Tibial nerve (tissue), 4 donors: ENCODE data around the gene CCDC197. TPM values are rescaled to one million over a fixed set of nuclear protein-coding genes. Genes with fewer than 3 reads are reported as not detected.

Experiments
- DNase-seq, 2 donors: peaks; one replicate each; pipeline ENCODE4 v3.0.0-alpha.2; 2019; ENCODE audit warnings: low spot score in 2 of 2
- H3K27ac ChIP-seq, 4 donors: fragments of 200-600 bp; sonication (generic) in 3 of 4; one replicate each; pipeline ENCODE4 v1.5.1; 2017 to 2019; ENCODE audit warnings: mild to moderate bottlenecking in 1 of 4
- H3K27me3 ChIP-seq, 2 donors: fragments of 200-600 bp; sonication (generic) in 1 of 2; one replicate each; pipeline versions ENCODE4 v1.5.1 to v1.6.0; 2017 to 2019
- H3K36me3 ChIP-seq, 3 donors: fragments of 200-600 bp; sonication (generic); one replicate each; pipeline ENCODE4 v1.5.1; 2018 to 2019
- H3K4me1 ChIP-seq, 4 donors: fragments of 200-600 bp; sonication (generic) in 3 of 4; one replicate each; pipeline ENCODE4 v1.5.1; 2017 to 2019
- H3K4me3 ChIP-seq, 4 donors: fragments of 200-600 bp; sonication (generic) in 3 of 4; one replicate each; pipeline ENCODE4 v1.5.1; 2017 to 2019; ENCODE audit warnings: mild to moderate bottlenecking in 1 of 4, moderate library complexity in 1 of 4
- H3K9me3 ChIP-seq, 4 donors: fragments of 200-600 bp; sonication (generic) in 3 of 4; one replicate each; pipeline ENCODE4 v1.5.1; 2017 to 2019
- EP300 ChIP-seq, 2 donors: sonication (generic); formaldehyde crosslinking; IDR thresholded peaks; one replicate each; pipeline ENCODE4 v1.6.1; 2017; ENCODE audit warnings: antibody characterized with exemption in 2 of 2, mild to moderate bottlenecking in 1 of 2
- POLR2A ChIP-seq, 2 donors: fragments of 450-650 bp; IDR thresholded peaks; one replicate each; pipeline ENCODE4 v1.6.1; 2017; ENCODE audit warnings: antibody characterized with exemption in 2 of 2, mild to moderate bottlenecking in 2 of 2, moderate library complexity in 2 of 2
- WGBS, 2 donors: methylation state at CpG; one replicate each; pipeline ENCODE4 v1.1.5; 2018; 5-methylcytosine and 5-hydroxymethylcytosine counted together
- total RNA-seq, 4 donors: library from RNA; depleted of rRNA; stranded (reverse); fragments of >200 nt; gene quantifications; one replicate each; pipeline ENCODE4 v1.1.0, GENCODE V29; 2016
- TF ChIP-seq, protein P1 (sequence below), 5 experiments: fragments of 200-600 bp in 3 of 5; fragments of 450-650 bp in 2 of 5; sonication (generic) in 3 of 5; IDR thresholded peaks; one replicate each; pipeline ENCODE4 v1.5.1; 2016 to 2019; ENCODE audit warnings: antibody characterized with exemption in 5 of 5, mild to moderate bottlenecking in 3 of 5, moderate library complexity in 2 of 5

CCDC197 gene
- total RNA-seq, 4 donors from 2014 or later: not detected

DNA sequence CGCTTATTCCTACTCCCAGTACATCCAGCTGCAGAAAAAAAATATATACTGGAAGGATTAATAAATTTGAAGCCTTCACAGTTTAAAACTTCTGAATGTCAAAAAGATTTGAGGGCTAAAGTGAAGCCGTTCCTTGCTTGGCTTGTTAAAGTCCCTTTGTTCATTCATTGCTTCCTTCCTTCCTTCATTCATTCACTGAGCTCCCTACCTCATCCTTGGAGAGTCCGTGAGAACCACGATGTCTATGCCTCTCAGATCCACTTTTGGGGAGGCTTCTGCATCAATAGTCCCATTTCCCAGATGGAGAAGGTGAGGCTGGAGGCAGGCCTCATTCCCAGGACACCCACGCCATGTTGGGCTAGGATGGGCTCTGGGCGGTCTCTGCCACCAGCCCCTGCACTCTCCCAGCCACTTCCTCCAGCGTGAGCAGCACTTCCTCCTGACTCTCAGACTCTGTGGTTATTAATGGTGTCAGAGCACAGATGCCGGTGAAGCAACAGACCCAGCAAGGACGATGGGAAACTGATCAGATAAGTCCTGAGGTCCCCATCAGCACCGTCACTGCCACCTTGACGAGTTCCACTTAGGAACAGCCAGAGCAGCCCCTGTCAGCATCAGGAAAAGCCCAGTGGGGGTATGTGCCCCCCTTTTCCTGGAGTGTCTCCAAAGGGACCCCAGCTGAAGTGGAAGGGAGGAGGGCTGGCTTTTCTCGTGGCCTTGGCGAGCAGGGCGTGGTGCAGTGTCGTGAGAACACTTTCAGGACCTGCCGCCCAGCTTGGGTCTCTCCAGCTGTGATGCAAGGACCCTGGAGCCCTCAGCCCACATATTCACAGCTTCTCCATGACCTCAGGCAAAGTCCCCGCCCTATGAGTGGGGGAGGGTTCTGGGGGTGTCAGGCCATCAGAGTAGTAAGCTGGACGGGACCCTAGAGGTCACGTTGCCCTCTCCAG is 41.9 kb upstream of the CCDC197 start:
- no peak for TF ChIP-seq POLR2A (IDR thresholded peaks at IDR 0.05)
- TF ChIP-seq EP300 (IDR thresholded peaks at IDR 0.05): no peak
- TF ChIP-seq, protein P1, sequence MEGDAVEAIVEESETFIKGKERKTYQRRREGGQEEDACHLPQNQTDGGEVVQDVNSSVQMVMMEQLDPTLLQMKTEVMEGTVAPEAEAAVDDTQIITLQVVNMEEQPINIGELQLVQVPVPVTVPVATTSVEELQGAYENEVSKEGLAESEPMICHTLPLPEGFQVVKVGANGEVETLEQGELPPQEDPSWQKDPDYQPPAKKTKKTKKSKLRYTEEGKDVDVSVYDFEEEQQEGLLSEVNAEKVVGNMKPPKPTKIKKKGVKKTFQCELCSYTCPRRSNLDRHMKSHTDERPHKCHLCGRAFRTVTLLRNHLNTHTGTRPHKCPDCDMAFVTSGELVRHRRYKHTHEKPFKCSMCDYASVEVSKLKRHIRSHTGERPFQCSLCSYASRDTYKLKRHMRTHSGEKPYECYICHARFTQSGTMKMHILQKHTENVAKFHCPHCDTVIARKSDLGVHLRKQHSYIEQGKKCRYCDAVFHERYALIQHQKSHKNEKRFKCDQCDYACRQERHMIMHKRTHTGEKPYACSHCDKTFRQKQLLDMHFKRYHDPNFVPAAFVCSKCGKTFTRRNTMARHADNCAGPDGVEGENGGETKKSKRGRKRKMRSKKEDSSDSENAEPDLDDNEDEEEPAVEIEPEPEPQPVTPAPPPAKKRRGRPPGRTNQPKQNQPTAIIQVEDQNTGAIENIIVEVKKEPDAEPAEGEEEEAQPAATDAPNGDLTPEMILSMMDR (IDR thresholded peaks at IDR 0.05): no peak
- Histone ChIP-seq H3K36me3 (no peaks in the 10 kb centered on the region), H3K4me1 (peaks cover 0 to 25% (median 3%) of the 10 kb centered on the region in 4 donors), H3K27ac (peak overlapping the region in 1 of 4 donors; percentile 73), H3K4me3 (peak overlapping the region in 1 of 4 donors; percentile 15), H3K27me3 (no peaks in the 10 kb centered on the region), H3K9me3 (no peaks in the 10 kb centered on the region)
- 60 to 69% methylated on average over 13 to 19 of the region's 19 CpGs for WGBS, 2 donors
- DNase-seq: no peak

DNA sequence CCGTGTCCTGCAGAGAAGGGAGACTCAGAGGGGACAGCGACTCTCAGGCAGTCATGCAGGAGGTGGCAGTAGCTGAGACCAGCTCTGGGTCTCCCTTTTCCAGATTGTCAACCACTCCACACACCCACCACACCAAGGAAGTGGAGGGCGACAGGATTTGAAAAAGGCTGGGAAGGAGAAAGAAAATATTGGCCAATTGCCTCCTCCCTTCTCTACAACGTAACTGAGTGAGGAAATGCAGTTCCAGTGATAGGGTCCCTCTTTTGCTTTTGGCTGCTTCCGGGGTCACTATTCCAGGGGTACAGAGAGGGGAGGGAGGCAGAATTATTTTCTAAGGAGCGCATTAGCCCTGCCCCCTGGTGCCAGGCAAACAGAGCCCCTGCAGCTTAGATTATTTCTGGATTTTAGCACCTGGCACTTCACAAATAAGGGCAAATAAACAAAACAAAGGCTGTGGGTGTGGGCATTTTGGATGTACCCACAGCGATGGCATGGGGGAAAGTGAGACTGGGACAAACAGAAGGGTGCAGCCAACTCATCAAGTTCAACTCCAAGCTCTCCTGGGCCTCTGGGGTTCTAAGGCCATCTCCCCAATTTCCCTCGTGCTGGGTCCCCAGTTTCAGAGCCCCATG is 41.1 kb upstream of the CCDC197 start:
- peak overlapping the region in 1 of 4 donors; percentile 73 for H3K27ac ChIP-seq
- WGBS, 2 donors: 43 to 53% methylated on average over 8 of the region's 8 CpGs
- no peak for DNase-seq
- no peaks in the 10 kb centered on the region for H3K9me3 ChIP-seq
- H3K4me3 ChIP-seq: peak overlapping the region in 1 of 4 donors; percentile 15
- no peaks in the 10 kb centered on the region for H3K27me3 ChIP-seq
- H3K4me1 ChIP-seq: peaks cover 0 to 29% (median 3%) of the 10 kb centered on the region in 4 donors
- TF ChIP-seq POLR2A (IDR thresholded peaks at IDR 0.05): no peak
- TF ChIP-seq, protein P1 (IDR thresholded peaks at IDR 0.05): no peak
- TF ChIP-seq EP300 (IDR thresholded peaks at IDR 0.05): no peak
- no peaks in the 10 kb centered on the region for H3K36me3 ChIP-seq

DNA sequence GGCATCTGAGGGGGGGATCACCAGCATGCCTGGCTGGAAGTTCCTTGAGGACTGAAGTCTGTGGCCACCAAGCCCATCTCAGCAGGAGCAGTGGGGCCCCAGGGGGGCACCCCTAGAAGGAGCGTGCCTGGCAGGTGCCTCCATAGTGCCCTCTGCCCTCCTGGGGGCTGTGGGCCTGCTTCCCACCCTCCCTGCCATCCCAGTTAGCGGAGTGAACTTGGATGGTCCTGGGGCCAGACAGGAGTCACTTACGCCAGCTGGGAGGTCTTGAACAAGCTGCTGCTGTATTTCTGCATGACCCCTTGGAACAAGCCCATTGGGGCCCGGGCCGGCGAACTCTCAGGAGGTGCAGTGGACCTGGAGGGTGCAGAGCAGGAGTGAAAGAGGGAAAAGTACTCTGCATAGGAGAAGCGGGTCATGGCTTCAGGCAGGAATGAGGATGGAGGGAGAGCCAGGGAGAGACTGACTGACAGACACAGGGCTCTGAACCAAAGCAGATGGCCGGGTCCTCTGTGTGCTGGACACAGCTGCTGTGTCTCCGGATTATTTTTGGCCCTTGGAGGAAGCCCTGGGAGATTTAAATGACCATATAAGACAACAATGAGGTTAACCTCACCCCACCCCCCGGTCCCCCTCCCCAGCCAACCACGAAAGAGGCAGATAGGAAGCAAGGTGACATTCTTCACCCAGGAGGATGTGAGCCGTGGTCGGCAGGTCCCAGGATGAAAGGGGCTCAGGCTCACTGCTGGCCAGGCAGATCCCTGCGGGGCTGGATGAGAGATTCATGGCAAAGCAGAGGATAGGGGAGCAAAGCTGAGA is 40.4 kb upstream of the CCDC197 start:
- Histone ChIP-seq H3K27ac (peak overlapping the region in 1 of 4 donors; percentile 73), H3K9me3 (no peaks in the 10 kb centered on the region), H3K4me1 (peaks cover 0 to 29% (median 3%) of the 10 kb centered on the region in 4 donors), H3K27me3 (no peaks in the 10 kb centered on the region), H3K4me3 (no peak overlapping the region), H3K36me3 (no peaks in the 10 kb centered on the region)
- WGBS, 2 donors: 44 to 64% methylated on average over 12 to 13 of the region's 14 CpGs
- TF ChIP-seq POLR2A (IDR thresholded peaks at IDR 0.05) (no peak), EP300 (IDR thresholded peaks at IDR 0.05) (no peak)
- TF ChIP-seq, protein P1 (IDR thresholded peaks at IDR 0.05): no peak
- no peak for DNase-seq

DNA sequence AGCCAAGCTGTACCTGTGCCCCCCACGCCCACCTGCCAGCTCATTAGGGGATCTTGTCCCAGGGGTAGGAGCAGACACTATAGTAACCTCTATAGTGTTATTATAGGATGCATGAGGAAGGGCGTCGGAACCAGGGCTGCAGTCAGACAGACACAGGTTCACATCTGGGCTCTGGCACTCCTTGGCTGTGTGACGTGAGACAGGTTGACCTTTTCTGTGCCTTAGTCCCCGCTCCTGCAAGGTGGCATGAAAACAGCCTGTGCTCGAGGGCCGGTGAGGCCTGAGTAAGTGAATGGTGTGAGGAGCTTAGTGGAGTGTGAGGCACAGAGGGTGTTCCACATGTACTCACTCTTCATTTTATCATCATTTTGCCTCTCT is 39.8 kb upstream of the CCDC197 start:
- H3K4me3 ChIP-seq: no peak overlapping the region
- TF ChIP-seq, protein P1 (IDR thresholded peaks at IDR 0.05): no peak
- no peak for TF ChIP-seq EP300 (IDR thresholded peaks at IDR 0.05)
- no peak for TF ChIP-seq POLR2A (IDR thresholded peaks at IDR 0.05)
- no peak overlapping the region for H3K27ac ChIP-seq
- no peak for DNase-seq
- 89 to 92% methylated on average over 7 of the region's 7 CpGs for WGBS, 2 donors
- no peaks in the 10 kb centered on the region for H3K36me3 ChIP-seq
- H3K4me1 ChIP-seq: peaks cover 0 to 29% (median 3%) of the 10 kb centered on the region in 4 donors
- no peaks in the 10 kb centered on the region for H3K9me3 ChIP-seq
- no peaks in the 10 kb centered on the region for H3K27me3 ChIP-seq
